HUES48 (cell line): ENCODE data around the gene GNAZ.

Experiments
- H3K27ac ChIP-seq: one replicate; pipeline ENCODE4 v1.7.0; 2013; ENCODE audit warnings: low read depth, low read length, inconsistent platforms
- H3K27me3 ChIP-seq: 2 replicates; pipeline ENCODE4 v1.6.1; 2013; ENCODE audit warnings: mild to moderate bottlenecking, low read length; ENCODE audit not compliant: control insufficient read depth, insufficient read depth
- H3K36me3 ChIP-seq: 2 replicates; pipeline ENCODE4 v1.6.1; 2013; ENCODE audit warnings: low read length; ENCODE audit not compliant: control insufficient read depth, insufficient read depth
- H3K4me1 ChIP-seq: 2 replicates; pipeline ENCODE4 v1.6.1; 2013; ENCODE audit warnings: mild to moderate bottlenecking, low read length; ENCODE audit not compliant: control insufficient read depth, insufficient read depth
- H3K4me3 ChIP-seq: 2 replicates; pipeline ENCODE4 v1.5.1; 2013; ENCODE audit warnings: mild to moderate bottlenecking, low read depth, low read length
- H3K9ac ChIP-seq: 2 replicates; pipeline ENCODE4 v1.6.1; 2013; ENCODE audit warnings: mild to moderate bottlenecking, low read depth, low read length, moderate library complexity
- H3K9me3 ChIP-seq: 2 replicates; pipeline ENCODE4 v1.6.1; 2013; ENCODE audit warnings: low read length; ENCODE audit not compliant: control insufficient read depth, insufficient read depth

Gene GNAZ

DNA sequence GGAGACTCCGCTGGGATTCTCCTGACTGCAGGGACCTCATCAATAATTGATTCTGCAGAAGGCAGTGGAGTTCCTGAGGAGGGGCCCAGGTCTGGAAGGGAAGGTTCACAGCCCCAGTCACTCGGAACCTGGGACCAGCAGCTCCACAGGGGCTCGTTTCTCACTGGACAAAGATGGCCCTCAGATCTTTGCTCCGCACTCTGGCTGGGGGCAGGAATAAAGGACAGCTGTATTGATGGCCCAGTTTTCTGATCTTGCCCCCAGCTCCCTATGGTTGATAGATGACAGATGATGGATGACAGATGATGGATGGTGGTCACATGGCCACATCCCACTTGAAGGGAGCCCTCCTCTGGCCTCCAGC is 98.7 kb downstream of the GNAZ start:
- Histone ChIP-seq H3K36me3 (no peaks in the 10 kb centered on the region), H3K9me3 (no peaks in the 10 kb centered on the region), H3K4me1 (no peaks in the 10 kb centered on the region), H3K9ac (no peak overlapping the region), H3K4me3 (no peak overlapping the region), H3K27ac (no peak overlapping the region), H3K27me3 (no peaks in the 10 kb centered on the region)
